OCI-LY1 (cell line): ENCODE data around the gene GIMAP7.

ENCODE experiments used
- H2AFZ ChIP-seq: fragments of 200-600 bp; sonication (generic), shearing (Covaris generic); 2 replicates; pipeline ENCODE4 v1.6.0; 2014; ENCODE audit warnings: antibody characterized with exemption, mild to moderate bottlenecking, low read length
- H3F3A ChIP-seq: fragments of 200-600 bp; sonication (generic), shearing (Covaris generic); 2 replicates; pipeline ENCODE4 v1.6.0; 2014; ENCODE audit warnings: mild to moderate bottlenecking, antibody characterized with exemption, low read length, moderate library complexity; ENCODE audit not compliant: insufficient read depth
- H3K27ac ChIP-seq: fragments of 200-600 bp; sonication (generic); 2 replicates; pipeline ENCODE4 v1.5.1; 2014; ENCODE audit warnings: low read length, mixed run types, mild to moderate bottlenecking, low read depth; ENCODE audit not compliant: poor library complexity, severe bottlenecking
- H3K27me3 ChIP-seq: fragments of 200-600 bp; sonication (generic); 2 replicates; pipeline ENCODE4 v1.6.0; 2014; ENCODE audit warnings: antibody characterized with exemption, mild to moderate bottlenecking, low read length, moderate library complexity; ENCODE audit not compliant: insufficient read depth
- H3K36me3 ChIP-seq: fragments of 200-600 bp; sonication (generic); 2 replicates; pipeline ENCODE4 v1.6.1; 2014; ENCODE audit warnings: mild to moderate bottlenecking, antibody characterized with exemption, low read length, moderate library complexity, mixed read lengths; ENCODE audit not compliant: insufficient read depth
- H3K4me1 ChIP-seq: fragments of 200-600 bp; sonication (generic); 2 replicates; pipeline ENCODE4 v1.5.1; 2014; ENCODE audit warnings: mild to moderate bottlenecking, low read length, moderate library complexity; ENCODE audit not compliant: insufficient read depth, severe bottlenecking
- H3K4me2 ChIP-seq: fragments of 200-600 bp; sonication (generic), shearing (Covaris generic); 2 replicates; pipeline ENCODE4 v1.6.1; 2014; ENCODE audit warnings: low read length
- H3K4me3 ChIP-seq: fragments of 200-600 bp; sonication (generic); 2 replicates; pipeline ENCODE4 v1.5.1; 2014; ENCODE audit warnings: low read length, low read depth, mild to moderate bottlenecking, mixed read lengths; ENCODE audit not compliant: poor library complexity, severe bottlenecking
- H3K79me2 ChIP-seq: fragments of 200-600 bp; shearing (Covaris generic); 2 replicates; pipeline ENCODE4 v1.6.1; 2016; ENCODE audit warnings: mixed run types, low read length, mixed read lengths; ENCODE audit not compliant: insufficient read depth
- H3K9ac ChIP-seq: fragments of 200-600 bp; sonication (generic), shearing (Covaris generic); 2 replicates; pipeline ENCODE4 v1.6.1; 2014; ENCODE audit warnings: mild to moderate bottlenecking, low read length, mixed read lengths
- H3K9me2 ChIP-seq: fragments of 200-600 bp; sonication (generic), shearing (Covaris generic); 2 replicates; pipeline ENCODE4 v1.6.1; 2014; ENCODE audit warnings: low read depth, mild to moderate bottlenecking, low read length, mixed read lengths
- H3K9me3 ChIP-seq: fragments of 200-600 bp; shearing (Covaris generic); 2 replicates; pipeline ENCODE4 v1.6.1; 2014; ENCODE audit warnings: low read length, mixed read lengths
- H4K20me1 ChIP-seq: fragments of 200-600 bp; sonication (generic), shearing (Covaris generic); 2 replicates; pipeline ENCODE4 v1.6.0; 2016; ENCODE audit warnings: mild to moderate bottlenecking, low read length; ENCODE audit not compliant: insufficient read depth
- EZH2 ChIP-seq: fragments of 200-600 bp; sonication (generic), shearing (Covaris generic); IDR thresholded peaks from 2 replicates; pipeline ENCODE4 v1.8.0; 2017; ENCODE audit warnings: borderline replicate concordance, mixed run types, mild to moderate bottlenecking, antibody characterized with exemption, low read length, moderate library complexity, mixed read lengths
- TF ChIP-seq, protein P1 (sequence below): fragments of 200-600 bp; sonication (generic), shearing (Covaris generic); IDR thresholded peaks from 2 replicates; pipeline ENCODE4 v1.5.1; 2017; ENCODE audit warnings: mild to moderate bottlenecking, antibody characterized with exemption, low read length, moderate library complexity, mixed read lengths

The GIMAP7 gene

DNA sequence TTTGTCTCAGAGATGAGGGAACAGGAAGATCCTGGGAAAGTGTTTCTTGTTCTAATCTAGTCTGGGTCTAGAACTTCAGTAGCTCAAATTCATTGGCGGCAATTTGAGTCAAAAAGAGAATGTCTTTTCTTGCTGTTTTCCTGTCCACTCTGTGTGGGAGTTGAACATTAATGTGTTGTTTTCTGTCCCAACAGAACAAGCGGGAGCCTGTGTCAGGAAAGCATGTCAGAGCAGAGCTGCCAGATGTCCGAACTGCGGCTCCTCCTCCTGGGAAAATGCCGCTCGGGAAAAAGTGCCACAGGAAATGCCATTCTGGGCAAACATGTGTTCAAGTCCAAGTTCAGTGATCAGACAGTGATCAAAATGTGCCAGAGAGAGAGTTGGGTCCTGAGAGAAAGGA, 48.2 kb upstream of the GIMAP7 start:
- Histone ChIP-seq H2AFZ (no peak overlapping the region), H3K9me3 (peaks cover 3% of the 10 kb centered on the region; the same call in 1 of the 2 replicates), H3K4me3 (no peak overlapping the region), H3K27me3 (no peaks in the 10 kb centered on the region), H3K27ac (no peak overlapping the region), H3K4me1 (no peaks in the 10 kb centered on the region), H3K9me2 (no peaks in the 10 kb centered on the region), H3K9ac (no peak overlapping the region), H4K20me1 (no peaks in the 10 kb centered on the region), H3F3A (no peaks in the 10 kb centered on the region), H3K4me2 (no peak overlapping the region), H3K36me3 (no peaks in the 10 kb centered on the region), H3K79me2 (no peaks in the 10 kb centered on the region)
- TF ChIP-seq EZH2: no peak
- TF ChIP-seq, protein P1, sequence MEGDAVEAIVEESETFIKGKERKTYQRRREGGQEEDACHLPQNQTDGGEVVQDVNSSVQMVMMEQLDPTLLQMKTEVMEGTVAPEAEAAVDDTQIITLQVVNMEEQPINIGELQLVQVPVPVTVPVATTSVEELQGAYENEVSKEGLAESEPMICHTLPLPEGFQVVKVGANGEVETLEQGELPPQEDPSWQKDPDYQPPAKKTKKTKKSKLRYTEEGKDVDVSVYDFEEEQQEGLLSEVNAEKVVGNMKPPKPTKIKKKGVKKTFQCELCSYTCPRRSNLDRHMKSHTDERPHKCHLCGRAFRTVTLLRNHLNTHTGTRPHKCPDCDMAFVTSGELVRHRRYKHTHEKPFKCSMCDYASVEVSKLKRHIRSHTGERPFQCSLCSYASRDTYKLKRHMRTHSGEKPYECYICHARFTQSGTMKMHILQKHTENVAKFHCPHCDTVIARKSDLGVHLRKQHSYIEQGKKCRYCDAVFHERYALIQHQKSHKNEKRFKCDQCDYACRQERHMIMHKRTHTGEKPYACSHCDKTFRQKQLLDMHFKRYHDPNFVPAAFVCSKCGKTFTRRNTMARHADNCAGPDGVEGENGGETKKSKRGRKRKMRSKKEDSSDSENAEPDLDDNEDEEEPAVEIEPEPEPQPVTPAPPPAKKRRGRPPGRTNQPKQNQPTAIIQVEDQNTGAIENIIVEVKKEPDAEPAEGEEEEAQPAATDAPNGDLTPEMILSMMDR: no peak

DNA sequence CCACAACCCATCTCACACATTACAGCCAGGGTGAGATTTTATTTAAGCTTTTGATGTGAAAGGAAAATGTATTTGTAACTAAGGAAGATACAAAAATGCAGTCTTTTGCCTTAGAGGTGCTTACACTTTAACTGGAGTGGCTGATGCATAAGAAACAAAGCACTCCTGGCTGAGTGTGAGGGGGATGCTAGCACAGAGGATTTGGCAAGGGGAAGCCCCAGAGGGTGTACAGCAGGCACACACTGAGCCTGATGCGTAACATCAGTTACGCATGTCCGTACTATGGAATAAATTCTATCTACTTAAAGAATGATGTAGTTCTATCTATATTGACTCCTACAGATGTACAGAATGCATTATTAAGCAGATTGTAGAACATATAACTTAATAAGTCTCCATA, 46.4 kb upstream of the GIMAP7 start:
- TF ChIP-seq EZH2: no peak
- no peak overlapping the region for H3K4me2 ChIP-seq
- no peaks in the 10 kb centered on the region for H3K9me2 ChIP-seq
- no peaks in the 10 kb centered on the region for H4K20me1 ChIP-seq
- H3K4me1 ChIP-seq: no peaks in the 10 kb centered on the region
- H3K9me3 ChIP-seq: no peaks in the 10 kb centered on the region
- no peak overlapping the region for H3K4me3 ChIP-seq
- H3K9ac ChIP-seq: no peak overlapping the region
- no peaks in the 10 kb centered on the region for H3F3A ChIP-seq
- no peak overlapping the region for H3K27ac ChIP-seq
- H3K27me3 ChIP-seq: peaks cover 4% of the 10 kb centered on the region; the same call in 1 of the 2 replicates
- H3K79me2 ChIP-seq: no peaks in the 10 kb centered on the region
- H3K36me3 ChIP-seq: no peaks in the 10 kb centered on the region
- H2AFZ ChIP-seq: no peak overlapping the region

GRCh38 chr7:150471886-150472285, 42.8 kb upstream of the GIMAP7 start:
- Histone ChIP-seq H2AFZ (no peak overlapping the region), H3F3A (no peaks in the 10 kb centered on the region)

GRCh38 chr7:150473902-150474301, 40.8 kb upstream of the GIMAP7 start:
- Histone ChIP-seq H3K9me2 (no peaks in the 10 kb centered on the region), H3K27me3 (peaks cover 16% of the 10 kb centered on the region), H3F3A (no peaks in the 10 kb centered on the region), H3K4me3 (no peak overlapping the region), H3K4me1 (no peaks in the 10 kb centered on the region), H3K4me2 (no peak overlapping the region), H3K27ac (no peak overlapping the region), H3K9ac (no peak overlapping the region), H3K36me3 (no peaks in the 10 kb centered on the region), H4K20me1 (no peaks in the 10 kb centered on the region), H3K79me2 (no peaks in the 10 kb centered on the region), H3K9me3 (no peaks in the 10 kb centered on the region), H2AFZ (no peak overlapping the region)
- TF ChIP-seq EZH2: no peak

More at GRCh38 chr7:150471886-150472285, 42.8 kb upstream of the GIMAP7 start:
- TF ChIP-seq EZH2: no peak
- TF ChIP-seq, protein P1: no peak
- H3K4me1 ChIP-seq: no peaks in the 10 kb centered on the region
- no peaks in the 10 kb centered on the region for H3K9me3 ChIP-seq
- H3K79me2 ChIP-seq: no peaks in the 10 kb centered on the region
- no peak overlapping the region for H3K9ac ChIP-seq
- no peak overlapping the region for H3K27ac ChIP-seq
- no peak overlapping the region for H3K4me3 ChIP-seq
- H3K9me2 ChIP-seq: no peaks in the 10 kb centered on the region
- H3K36me3 ChIP-seq: no peaks in the 10 kb centered on the region
- no peak overlapping the region for H3K4me2 ChIP-seq
- H4K20me1 ChIP-seq: no peaks in the 10 kb centered on the region
- peaks cover 12% of the 10 kb centered on the region for H3K27me3 ChIP-seq
